MCF 10A (cell line): ENCODE data around the gene XPNPEP1. TPM values are rescaled to one million over a fixed set of nuclear protein-coding genes. Genes with fewer than 3 reads are reported as not detected.
A peak's percentile ranks its signal among the peaks of the same experiment; 100 is the strongest.

Source experiments
- Bru-seq: library from RNA; stranded (reverse); fragments of 400-500 nt; gene quantifications from one replicate; lab custom pipeline; 2021; lab: Mats Ljungman, UMichigan
- BruChase-seq, 2 experiments: library from RNA; stranded (reverse); fragments of 400-500 nt; gene quantifications; one replicate each; lab custom pipeline; 2021; lab: Mats Ljungman, UMichigan
- BruUV-seq: library from RNA; stranded (reverse); fragments of 400-500 nt; replicated peaks from 2 replicates; lab custom pipeline; 2021; lab: Mats Ljungman, UMichigan
- CTCF ChIA-PET: fragments of 300-600 bp; sonication (Branson Sonifier 250); formaldehyde crosslinking; extraction: SDS; loops from one replicate; lab custom pipeline; 2021; ENCODE audit warnings: antibody characterized with exemption, inconsistent platforms; lab: Yijun Ruan, JAX
- POLR2A ChIA-PET: fragments of 300-600, 350-650 bp; sonication (Branson Sonifier 250); formaldehyde crosslinking; extraction: SDS; loops from one replicate; lab custom pipeline; 2020; ENCODE audit warnings: antibody characterized with exemption, inconsistent platforms; lab: Yijun Ruan, JAX
- DNase-seq: peaks from one replicate; pipeline ENCODE4 v3.0.0-alpha.2; 2018; ENCODE audit not compliant: unreplicated experiment
- H3K27ac Mint-ChIP-seq: one replicate; pipeline ENCODE4 v1.8.0; 2022; ENCODE audit warnings: mild to moderate bottlenecking, low read depth, mixed read lengths; ENCODE audit not compliant: unreplicated experiment
- H3K27me3 Mint-ChIP-seq: one replicate; pipeline ENCODE4 v1.8.0; 2022; ENCODE audit warnings: mixed read lengths; ENCODE audit not compliant: insufficient read depth, unreplicated experiment
- H3K36me3 Mint-ChIP-seq: one replicate; pipeline ENCODE4 v1.8.0; 2022; ENCODE audit warnings: mild to moderate bottlenecking, moderate library complexity, mixed read lengths; ENCODE audit not compliant: insufficient read depth, unreplicated experiment
- H3K4me1 Mint-ChIP-seq: one replicate; pipeline ENCODE4 v1.8.0; 2022; ENCODE audit warnings: mixed read lengths; ENCODE audit not compliant: insufficient read depth, unreplicated experiment
- H3K4me3 Mint-ChIP-seq: one replicate; pipeline ENCODE4 v1.8.0; 2022; ENCODE audit warnings: mild to moderate bottlenecking, moderate library complexity, mixed read lengths; ENCODE audit not compliant: unreplicated experiment
- H3K9me3 Mint-ChIP-seq: one replicate; pipeline ENCODE4 v1.8.0; 2022; ENCODE audit warnings: mixed read lengths; ENCODE audit not compliant: unreplicated experiment
- CTCF ChIP-seq: fragments of 200-600 bp; IDR thresholded peaks from one replicate; pipeline ENCODE4 v1.8.0; 2022; ENCODE audit warnings: antibody characterized with exemption, mild to moderate bottlenecking; ENCODE audit not compliant: unreplicated experiment
- intact Hi-C: fragments of 100-400 bp; cut with micrococcal nuclease; formaldehyde crosslinking; loops from 2 replicates; pipeline ENCODE4 v1.14.1; 2022
- long read RNA-seq: library from polyadenylated mRNA; stranded (forward); transcript quantifications from one replicate; pipeline ENCODE4 v2.0.0, GENCODE V29; 2022
- total RNA-seq: library from RNA; stranded (reverse); gene quantifications from 2 replicates; pipeline ENCODE4 v1.2.3, GENCODE V29; 2022

The XPNPEP1 gene
- total RNA-seq (51.6 and 52.1 TPM in 2 replicates), Bru-seq, nascent RNA (percentile 85 among the genes with signal in this experiment), BruChase-seq, experiment 1, labeled RNA remaining after a 6-hour chase (percentile 79 among the genes with signal in this experiment), BruChase-seq, experiment 2, labeled RNA remaining after a 2-hour chase (percentile 83 among the genes with signal in this experiment)
- long read RNA-seq, transcript XPNPEP1-218 (21 exons, 2,539 nt) = major isoform, 93 of 153 reads
- long read RNA-seq, partial matches to known transcripts = 23 of 153 reads
- long read RNA-seq, other reads (novel, unspliced or antisense) = 34 of 153 reads

GRCh38 chr10:109922976-109923921, at the start of gene XPNPEP1:
XPNPEP1 (minus strand) TSS chr10:109923511; CDS start chr10:109923433, 78 bp downstream.
- intact Hi-C loops = loop anchor here (2.0 kb wide), 1 partner anchor 38 kb away; no protein-coding TSS in a partner anchor
- Mint-ChIP-seq H3K27ac (peak within 1 kb of the TSS; percentile 91), H3K27me3 (no peaks in the 10 kb centered on the region), H3K36me3 (peaks cover 7% of the 10 kb centered on the region), H3K4me3 (peak within 1 kb of the TSS; percentile 67), H3K9me3 (no peaks in the 10 kb centered on the region), H3K4me1 (peaks cover 34% of the 10 kb centered on the region)
- no TSS peak for BruUV-seq
- TF ChIP-seq CTCF = no peak
- peak; percentile 79 for DNase-seq
- ChIA-PET CTCF (interaction anchor here (0.6 to 1.0 kb wide), 3 partner anchors 11 to 199 kb away, joined by 3 to 5 read pairs (median 3); no protein-coding TSS in a partner anchor), POLR2A (interaction anchor here (0.7 to 4.0 kb wide), 13 partner anchors 8 to 135 kb away, joined by 3 to 37 read pairs (median 5); partner anchors contain the start of gene ADD3)

- H3K36me3 Mint-ChIP-seq = no peaks in the 10 kb centered on the region
- BruUV-seq = no TSS peak
- no peak for TF ChIP-seq CTCF
- no peaks in the 10 kb centered on the region for H3K9me3 Mint-ChIP-seq
- intact Hi-C loops = no loop called here
- no peaks in the 10 kb centered on the region for H3K4me1 Mint-ChIP-seq
- H3K4me3 Mint-ChIP-seq = no peak overlapping the region
- DNase-seq = no peak
- H3K27me3 Mint-ChIP-seq = no peaks in the 10 kb centered on the region
- POLR2A ChIA-PET = interaction anchor here (1.0 kb wide), 1 partner anchor 12 kb away, joined by 3 read pairs; no protein-coding TSS in a partner anchor
- H3K27ac Mint-ChIP-seq = no peak overlapping the region
- CTCF ChIA-PET = no interaction called here
These were observed 49.2 kb upstream of the XPNPEP1 start for GRCh38 chr10:109972372-109973001.

- ChIA-PET CTCF (interaction anchor here (0.6 kb wide), 1 partner anchor 8 kb away, joined by 3 read pairs; no protein-coding TSS in a partner anchor), POLR2A (interaction anchor here (1.0 kb wide), 1 partner anchor 13 kb away, joined by 3 read pairs; no protein-coding TSS in a partner anchor)
- no peak for DNase-seq
- Mint-ChIP-seq H3K4me3 (no peak overlapping the region), H3K27ac (no peak overlapping the region), H3K36me3 (no peaks in the 10 kb centered on the region), H3K4me1 (no peaks in the 10 kb centered on the region), H3K9me3 (no peaks in the 10 kb centered on the region), H3K27me3 (no peaks in the 10 kb centered on the region)
- BruUV-seq = no TSS peak
- no peak for TF ChIP-seq CTCF
- intact Hi-C loops = no loop called here
These were observed 48.3 kb upstream of the XPNPEP1 start for GRCh38 chr10:109971634-109972033.
